ENCODE data around the gene KCNQ4.

KCNQ4 gene

GRCh38 chr1:40886318-40887011 is 102.9 kb downstream of the KCNQ4 start:
- no peak overlapping the region for H3K4me3 ChIP-seq (ENCODE audit: low read length)
- DNase-seq (ENCODE audit: low read depth) = no peak
- no peak for TF ChIP-seq CTCF (conservative IDR thresholded peaks at IDR 0.05; ENCODE audit: low read length)

GRCh38 chr1:40887012-40887378 is 103.4 kb downstream of the KCNQ4 start:
- no peak for DNase-seq (ENCODE audit: low read depth)

GRCh38 chr1:40887652-40888051 is 104.1 kb downstream of the KCNQ4 start:
- TF ChIP-seq CTCF (conservative IDR thresholded peaks at IDR 0.05; ENCODE audit: low read length) = no peak
- H3K4me3 ChIP-seq (ENCODE audit: low read length) = no peak overlapping the region
- DNase-seq (ENCODE audit: low read depth) = no peak

More at GRCh38 chr1:40887012-40887378, 103.4 kb downstream of the KCNQ4 start:
- TF ChIP-seq CTCF (conservative IDR thresholded peaks at IDR 0.05; ENCODE audit: low read length) = no peak
- no peak overlapping the region for H3K4me3 ChIP-seq (ENCODE audit: low read length)
